Ammon's horn (tissue), 1 donor: ENCODE results near the gene C1orf210.

Experiments
- DNase-seq: peaks from one replicate; pipeline ENCODE4 v3.0.0-alpha.2; 2016; ENCODE audit warnings: low spot score

C1orf210 gene

DNA sequence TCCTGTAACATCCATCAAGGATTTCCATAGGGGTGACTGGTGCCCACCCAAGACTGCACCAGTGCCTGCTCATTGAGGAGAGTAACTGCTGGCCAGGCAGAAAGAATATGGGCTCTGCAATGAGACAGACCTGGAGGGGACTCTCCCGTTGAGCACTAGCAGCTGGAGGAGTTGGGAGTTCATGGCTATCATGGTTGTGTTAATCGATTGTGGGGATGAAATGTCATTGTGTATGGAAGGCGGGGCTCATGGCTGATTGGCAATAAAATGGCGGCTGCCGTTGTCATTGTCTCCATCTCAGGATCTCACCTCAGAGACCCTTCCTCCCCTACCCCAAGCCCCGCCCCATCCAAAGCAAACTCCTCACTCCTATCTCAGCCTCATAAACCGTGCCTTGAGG lies 11.7 kb downstream of the C1orf210 start:
- DNase-seq = no peak

DNA sequence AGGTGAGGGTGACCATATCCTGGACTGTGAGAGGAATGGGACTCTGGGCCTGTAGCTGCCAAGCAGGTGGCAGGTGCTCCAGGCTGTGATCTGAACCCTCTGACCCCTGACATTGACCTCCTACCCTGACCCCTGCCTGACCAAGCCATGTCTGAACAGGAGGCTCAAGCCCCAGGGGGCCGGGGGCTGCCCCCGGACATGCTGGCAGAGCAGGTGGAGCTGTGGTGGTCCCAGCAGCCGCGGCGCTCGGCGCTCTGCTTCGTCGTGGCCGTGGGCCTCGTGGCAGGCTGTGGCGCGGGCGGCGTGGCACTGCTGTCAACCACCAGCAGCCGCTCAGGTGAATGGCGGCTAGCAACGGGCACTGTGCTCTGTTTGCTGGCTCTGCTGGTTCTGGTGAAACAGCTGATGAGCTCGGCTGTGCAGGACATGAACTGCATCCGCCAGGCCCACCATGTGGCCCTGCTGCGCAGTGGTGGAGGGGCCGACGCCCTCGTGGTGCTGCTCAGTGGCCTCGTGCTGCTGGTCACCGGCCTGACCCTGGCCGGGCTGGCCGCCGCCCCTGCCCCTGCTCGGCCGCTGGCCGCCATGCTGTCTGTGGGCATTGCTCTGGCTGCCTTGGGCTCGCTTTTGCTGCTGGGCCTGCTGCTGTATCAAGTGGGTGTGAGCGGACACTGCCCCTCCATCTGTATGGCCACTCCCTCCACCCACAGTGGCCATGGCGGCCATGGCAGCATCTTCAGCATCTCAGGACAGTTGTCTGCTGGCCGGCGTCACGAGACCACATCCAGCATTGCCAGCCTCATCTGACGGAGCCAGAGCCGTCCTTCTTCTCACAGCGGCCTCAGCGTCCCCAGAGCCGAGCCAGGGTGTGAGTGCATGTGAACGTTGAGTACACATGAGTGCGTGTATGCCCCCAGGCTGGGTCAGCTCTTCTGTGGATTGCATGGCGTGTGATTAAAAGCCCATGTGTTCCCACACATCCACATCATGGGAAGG lies 12.5 kb downstream of the C1orf210 start:
- DNase-seq = no peak

DNA sequence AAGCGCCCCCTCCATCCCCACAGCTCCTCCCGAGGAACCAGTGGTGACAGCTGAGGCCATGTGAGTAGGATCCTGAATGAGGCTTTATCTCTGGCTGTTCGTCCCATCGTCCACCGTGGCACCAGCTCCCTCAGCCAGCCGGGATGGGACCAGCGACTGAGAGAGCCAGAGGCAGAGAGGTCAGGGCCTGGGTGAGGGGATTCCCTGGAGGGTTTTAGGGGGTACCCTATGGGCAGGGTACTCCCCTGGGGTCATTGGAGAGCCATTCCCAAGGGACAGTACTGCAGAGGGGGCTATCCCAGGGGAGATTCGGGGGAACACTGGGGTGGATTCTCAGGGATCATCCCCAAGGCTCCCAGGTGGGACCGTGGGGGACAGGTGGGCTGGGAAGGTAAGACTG lies 13.2 kb downstream of the C1orf210 start:
- DNase-seq = peak; percentile 90

DNA sequence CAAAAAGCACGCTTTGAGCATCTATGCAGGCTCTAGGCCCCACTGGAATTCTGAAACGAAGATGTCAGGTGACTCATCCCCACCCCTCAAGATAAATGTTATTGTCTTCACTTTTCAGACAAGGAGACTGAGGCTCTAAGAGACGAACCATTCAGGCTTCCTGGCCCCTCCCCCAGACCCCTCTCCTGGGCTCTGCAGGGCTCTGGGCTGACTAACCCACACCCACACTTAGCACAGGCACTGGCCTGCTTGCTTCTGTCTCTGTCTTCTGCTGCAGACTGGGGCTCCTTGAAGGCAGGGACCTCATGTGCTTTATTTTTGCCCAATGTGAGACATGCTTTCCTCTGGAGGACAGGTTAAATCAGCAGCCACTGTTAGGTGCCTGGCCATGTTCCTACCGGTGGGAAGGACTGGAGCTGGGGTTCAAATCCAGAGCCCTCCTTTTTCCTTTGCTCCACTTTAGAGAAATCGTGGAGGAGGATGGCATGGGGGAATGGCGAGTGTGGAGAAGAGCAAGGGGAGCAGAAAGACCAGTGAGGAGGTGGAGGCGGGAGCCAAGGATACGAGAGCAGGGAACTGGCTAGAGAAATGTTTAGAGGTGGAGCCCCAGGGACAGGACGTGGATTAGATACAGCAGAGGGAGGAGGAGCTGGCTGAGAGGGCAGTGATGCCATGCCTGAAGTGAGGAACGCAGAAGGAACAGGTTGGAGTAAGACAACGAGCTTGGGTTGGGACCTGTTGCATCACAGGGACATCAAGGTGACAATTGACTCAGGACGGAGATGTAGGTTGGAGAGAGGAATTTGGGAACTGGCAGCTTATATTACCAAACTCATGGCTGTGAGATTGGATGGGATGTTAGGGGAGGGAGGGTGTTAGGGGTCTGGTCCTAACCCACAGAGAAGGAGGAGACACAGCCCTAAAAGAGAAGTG lies 13.9 kb downstream of the C1orf210 start:
- DNase-seq = no peak

DNA sequence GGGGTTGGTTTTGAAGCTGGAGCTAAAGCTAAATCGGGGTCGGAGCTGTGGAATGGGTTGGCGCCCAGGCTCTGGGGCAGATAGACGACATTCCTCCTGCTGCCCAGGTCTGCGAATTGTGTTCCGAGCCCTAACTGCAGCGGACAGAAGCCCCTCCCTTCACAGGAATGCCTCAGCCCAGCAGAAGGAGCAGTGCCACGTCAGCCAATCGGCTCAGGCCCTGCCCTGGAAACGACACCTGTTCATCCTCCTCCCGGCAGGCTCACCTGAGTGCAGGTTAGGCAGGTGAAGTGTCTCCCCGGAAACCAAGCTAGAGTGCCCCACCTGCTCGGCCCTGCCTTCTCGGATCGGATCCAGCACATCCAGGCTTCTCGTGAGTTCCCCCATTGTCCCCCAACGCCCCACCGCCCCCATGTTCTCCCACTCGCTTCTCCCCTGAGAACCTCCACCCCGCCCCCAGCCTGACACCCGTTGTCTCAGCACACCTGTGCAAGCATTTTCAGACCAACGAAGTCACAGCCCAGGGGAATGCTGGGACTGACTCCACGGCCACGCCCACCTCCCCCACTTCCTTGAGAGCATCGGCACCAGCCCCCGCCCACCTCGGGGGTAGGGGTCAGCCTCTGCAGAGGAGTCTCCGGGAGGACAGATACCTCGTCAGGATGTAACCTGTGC lies 14.8 kb downstream of the C1orf210 start:
- no peak for DNase-seq

DNA sequence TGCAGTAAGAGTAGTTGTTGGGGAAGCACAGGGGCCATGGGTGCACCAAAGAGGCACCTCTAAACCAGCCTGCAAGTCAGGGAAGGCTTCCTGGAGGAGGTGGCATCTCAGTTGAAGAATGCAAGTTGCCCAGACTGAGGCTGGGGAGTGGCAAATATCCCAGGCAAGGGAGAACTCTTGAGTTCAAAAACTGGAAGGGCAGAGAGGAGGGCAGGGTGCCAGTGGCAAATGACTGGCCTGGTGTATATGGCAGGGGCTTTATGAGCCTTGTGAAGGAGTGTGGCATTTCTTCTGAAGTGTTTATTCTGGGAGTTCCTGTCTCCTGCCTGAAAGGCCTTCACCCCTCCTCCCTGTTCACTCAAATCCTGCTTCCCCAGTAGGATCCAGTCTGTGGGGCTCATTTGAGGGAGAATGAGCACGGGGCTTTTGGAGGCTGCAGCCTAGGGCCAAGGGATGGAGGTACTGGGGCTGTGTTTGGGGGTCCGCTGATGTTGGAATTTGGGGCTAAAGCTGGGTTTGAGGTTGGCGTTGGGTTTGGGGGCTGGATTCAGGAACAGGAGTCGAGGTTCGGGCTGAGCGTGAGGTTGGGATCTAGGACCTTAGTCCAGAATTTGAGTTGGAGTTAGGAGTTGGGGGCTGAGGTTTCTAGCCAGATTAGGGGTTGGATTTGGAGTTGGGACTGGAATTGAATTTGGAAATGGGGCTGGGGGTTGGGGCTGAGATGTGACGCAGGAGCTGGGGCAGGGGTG lies 15.6 kb downstream of the C1orf210 start, which contains the start of gene TMEM125:
TSS of gene TMEM125 (plus strand) at position 357 of the 749 bp plus-strand sequence. CDS start 2,740 bp downstream, outside the sequence.
- no peak for DNase-seq

DNA sequence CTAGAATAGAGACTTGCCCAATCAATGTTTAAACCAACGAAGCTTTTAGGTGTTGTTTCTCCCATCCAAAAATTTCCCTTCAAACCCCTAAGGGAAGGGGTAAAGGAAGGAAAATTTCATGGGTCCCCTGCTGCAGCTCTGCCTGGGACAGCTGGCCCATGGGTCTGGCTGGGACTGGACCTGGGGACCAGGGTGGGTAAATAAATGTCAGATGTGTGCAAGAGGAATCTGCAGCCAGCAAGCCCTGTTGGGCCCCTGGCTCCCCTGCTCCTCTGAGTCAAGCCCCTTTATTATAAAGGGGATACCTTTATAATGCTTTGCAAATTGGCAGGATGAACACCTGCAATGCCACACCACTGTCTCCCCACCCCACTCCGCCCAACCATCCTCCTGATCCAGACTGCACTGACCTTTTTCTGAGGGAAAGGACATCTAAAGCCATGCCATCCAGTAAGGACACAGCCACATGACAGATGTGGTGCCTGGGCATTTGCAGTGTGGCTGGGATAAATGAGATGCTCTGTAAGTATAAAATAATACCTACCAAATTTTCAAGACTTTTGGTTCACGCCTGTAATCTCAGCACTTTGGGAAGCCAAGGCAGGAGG lies 17.5 kb downstream of the C1orf210 start:
- DNase-seq = no peak

DNA sequence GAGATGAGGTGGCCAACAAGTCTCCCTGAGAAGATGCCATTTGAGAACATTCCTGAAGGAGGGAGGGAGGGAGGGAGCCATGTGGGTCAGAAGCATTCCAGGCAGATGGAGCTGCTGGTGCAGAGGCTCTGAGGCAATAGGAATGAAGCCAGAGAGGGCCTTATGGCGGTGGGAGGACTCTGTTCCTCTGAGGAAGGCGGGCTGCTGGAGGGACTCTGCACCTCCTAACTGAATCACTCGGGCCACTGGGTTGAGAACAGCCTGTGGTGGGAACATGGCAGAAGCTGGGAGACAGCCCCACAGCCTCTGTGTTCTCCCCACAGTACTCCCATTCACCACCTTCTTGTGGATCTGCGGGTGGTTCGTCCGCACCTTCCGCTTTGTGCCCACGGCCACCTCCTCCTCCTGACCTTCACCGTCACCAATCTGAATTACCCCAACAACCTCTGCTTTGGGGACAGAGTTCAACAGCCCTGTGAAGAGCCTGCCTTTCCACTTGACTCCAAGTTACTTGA lies 18.0 kb downstream of the C1orf210 start:
- DNase-seq = peak; percentile 40

DNA sequence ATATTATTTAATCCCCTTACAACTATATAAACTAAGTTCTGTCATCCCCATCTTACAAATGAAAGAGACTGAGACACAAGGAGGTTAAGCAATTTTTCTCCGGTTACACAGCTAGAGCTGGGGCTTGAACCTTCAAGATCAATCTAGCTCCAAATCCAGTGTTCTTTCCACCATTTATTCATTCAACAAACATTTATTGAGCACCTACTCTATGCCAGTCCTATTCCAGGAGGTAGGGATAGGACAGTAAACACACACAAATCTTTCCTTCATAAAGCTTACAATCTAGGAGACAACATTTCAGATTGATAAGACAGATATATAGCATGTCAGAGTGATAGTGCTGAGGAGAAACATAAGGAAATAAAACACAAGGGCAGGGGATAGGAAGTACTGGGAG lies 18.5 kb downstream of the C1orf210 start:
- no peak for DNase-seq

DNA sequence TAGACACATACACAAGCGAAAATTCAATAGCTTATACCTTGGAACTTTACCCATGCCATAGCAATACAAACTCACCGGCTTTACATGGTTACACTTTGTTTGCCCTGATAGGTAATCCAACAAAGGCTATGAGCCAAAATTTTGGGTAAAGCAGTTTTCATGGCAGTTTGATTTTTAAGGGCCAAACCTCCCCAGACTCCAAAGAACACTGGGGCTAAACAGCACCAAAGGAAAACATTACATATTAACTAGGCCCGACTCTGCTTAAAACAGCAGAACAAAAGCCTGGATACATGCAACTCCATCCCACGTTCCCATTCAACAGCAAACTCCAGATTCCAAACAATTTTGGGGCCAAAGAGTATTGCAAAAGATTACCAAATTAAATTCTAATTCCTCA lies 19.9 kb downstream of the C1orf210 start:
- no peak for DNase-seq

DNA sequence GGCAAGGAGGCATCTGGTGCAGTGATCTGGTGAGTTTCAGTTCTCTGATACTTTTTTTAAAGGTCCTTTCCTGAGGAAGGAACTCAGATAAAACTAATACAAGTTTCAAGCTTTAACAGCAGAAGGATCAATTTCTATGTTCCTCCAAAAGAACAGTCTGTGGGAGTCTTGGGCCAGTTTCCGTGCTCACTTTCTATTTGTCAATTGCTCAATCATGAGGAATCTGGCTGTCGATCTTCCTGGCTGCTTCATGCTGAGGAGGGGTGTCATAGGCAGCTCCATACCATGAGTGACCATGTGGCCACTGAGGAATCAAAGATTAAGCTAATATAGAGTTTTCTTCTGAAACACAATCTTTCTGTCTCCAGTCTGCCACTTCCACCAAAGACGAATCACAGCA lies 27.0 kb downstream of the C1orf210 start:
- no peak for DNase-seq

DNA sequence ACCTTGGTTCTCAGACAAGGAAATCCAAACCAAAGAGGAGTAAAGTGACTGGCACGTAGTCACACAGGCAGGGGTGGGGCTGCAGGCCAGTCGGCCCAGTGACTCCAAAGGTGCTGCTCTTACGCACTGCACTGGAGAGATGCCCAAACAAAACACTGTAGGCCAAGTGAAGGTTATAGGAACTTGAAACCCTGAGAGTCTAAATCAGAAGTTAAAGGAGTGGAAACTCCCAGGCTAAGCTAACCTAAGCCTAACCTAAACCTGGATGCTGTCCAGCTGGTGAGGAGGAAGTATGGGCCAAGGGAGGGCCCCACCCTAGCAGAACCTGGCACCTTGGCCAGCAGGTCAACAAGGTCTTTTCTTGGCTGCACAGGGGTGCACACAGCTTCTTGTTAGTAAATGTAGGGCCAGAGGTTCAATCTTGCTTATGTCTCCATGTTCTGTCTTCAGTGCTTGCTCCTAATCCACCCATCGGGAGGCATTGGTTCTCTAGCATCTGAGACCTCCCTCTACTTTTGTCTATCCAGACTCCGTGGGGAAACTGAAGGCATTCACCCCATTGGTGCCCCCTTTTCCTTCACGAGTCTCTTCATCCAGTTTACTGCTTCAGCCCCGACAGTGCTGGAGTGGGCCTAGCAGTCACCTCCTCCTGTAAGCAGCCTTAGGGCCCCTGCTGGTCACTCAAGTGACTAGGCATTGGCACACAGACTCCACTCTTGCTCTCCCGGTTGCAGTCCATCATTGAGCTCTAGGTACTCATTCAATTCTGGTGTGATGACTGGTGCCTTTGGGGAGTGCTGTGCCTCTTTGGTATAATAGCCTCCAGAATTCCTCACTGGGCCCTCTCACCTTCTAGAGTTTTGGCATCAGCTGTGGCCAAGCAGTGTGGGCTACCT lies 28.5 kb downstream of the C1orf210 start:
- no peak for DNase-seq

DNA sequence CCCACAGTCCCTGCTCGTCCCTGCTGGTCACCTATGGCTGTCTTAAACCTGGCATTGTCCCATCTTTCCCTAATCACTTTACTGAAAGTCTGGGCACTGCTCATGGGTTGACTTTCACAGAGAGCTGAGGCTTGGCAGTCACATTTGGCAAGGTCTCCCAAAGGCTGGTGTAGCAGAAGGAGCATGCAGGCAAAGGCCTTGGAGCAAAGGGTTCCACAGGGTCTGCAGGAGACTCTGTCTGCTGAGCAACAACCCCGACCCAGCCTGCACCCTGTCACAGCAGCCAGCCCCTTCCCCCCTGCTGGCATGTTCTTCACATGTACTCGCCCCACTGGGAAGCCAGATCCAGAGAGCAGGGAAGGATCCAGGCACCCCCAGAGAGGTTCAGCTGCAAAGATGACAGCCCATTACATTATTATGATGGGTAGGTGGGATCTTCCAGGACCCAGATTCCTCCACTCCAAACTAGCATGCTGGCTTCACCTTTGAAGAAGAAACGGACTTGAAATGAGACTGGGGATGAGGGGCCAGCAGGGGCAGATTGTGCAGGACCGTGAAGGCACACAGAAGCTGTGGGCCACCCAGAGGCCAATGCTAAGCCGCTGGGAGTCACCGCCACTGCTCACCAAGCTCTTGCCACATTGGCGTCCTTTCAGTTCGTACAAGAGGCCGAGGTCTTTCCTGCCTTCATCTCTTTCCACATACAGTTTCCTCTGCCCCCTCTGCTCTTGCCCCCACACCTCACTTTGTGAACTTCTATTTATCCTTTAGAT lies 29.8 kb downstream of the C1orf210 start:
- no peak for DNase-seq

DNA sequence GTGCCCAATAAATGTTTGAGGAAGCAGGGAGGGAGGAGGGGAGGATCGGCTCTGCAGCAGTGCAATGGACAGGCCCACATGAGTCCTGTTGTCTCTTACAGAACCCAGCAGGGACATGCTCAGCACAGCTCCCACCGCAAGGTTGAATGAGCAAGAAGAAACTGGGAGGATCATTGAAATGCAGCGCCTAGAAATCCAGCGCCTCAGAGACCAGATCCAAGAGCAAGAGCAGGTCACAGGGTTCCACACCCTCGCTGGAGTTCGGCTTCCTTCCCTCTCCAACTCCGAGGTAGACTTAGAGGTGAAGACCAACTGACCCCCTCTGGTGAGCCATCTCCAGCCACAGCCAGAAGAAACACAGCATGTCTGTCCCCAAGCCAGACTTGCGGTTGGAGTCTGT lies 31.5 kb downstream of the C1orf210 start:
- DNase-seq = no peak

DNA sequence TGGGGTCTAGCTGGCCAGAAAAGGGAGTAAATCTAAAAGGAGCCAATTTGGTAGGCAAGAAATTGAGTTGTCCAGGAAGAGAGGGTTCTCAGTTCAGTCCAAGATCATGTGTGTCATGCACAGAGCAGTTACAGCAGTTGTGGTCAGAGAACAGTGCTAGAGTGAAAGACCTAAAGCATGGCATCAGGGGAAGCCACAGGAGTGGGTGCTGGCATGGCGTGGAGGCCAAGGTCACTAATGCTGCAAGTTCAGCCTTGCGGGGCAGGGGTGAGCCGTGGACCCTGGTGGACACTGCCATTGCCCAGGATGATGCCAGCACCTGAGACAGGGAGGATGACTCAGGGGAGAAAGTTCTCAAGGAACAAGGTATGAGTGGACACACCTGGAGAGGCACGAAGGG lies 32.2 kb downstream of the C1orf210 start:
- no peak for DNase-seq

DNA sequence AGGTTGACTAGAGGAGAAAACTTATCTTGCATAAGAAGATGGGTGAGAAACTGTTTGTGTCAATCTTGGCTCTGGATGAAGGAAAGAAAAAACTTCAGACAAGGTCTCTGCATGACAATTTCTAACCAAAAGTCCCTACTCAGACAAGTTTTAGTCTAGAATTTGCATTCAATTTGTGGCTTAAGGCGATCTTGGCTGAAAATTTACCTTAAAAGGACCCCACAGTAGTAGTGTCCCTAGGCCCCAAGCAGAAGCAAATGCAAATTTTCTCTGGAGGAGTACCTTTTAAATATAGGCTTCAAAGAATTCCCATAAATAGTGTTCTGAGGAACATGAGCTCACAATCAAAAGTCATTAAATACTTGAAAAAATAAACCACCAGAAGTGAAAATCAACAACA lies 33.2 kb downstream of the C1orf210 start:
- DNase-seq = no peak

DNA sequence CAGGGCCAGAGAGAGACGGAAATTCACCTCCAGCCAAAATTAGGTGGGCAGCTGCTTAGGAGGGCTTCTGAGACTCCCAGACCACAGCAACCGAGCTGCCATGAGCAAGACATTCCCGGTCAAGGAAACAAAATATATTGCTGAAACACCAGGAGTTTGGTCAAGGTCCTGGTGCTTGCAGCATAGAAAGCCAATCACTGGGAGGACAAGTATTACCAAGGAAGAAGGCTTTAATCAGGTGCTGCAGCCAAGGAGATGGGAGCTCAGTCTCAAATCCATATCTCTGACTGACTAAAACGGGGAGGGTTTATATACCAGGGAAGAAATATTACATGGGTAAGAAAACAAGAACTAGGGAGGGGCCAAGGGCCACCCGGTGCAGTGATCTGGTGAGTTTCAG lies 34.4 kb downstream of the C1orf210 start:
- no peak for DNase-seq

DNA sequence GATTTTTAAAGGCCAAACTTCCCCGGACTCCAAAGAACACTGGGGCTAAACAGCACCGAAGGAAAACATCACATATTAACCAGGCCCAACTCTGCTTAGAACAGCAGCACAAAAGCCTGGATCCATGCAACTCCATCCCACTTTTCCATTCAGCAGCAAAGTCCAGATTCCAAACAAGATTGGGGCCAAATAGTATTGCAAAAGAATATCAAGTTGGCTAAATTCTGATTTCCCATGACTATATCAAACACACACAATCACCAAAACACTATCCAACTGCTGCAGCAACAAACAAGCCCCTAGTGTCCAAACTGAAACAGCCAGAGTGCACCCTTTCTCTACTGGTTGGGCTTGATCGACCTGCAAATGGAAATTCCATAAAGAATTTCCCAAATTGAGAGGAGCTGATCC lies 35.0 kb downstream of the C1orf210 start:
- no peak for DNase-seq
